ENCODE measurements around the gene SEC24B. TPM values are rescaled to one million over a fixed set of nuclear protein-coding genes. Genes with fewer than 3 reads are reported as not detected.

SEC24B gene
- total and polyA plus RNA-seq, 8 donors, result 2.3 to 56.0 (median 13.2) TPM

Small RNA genes lying within 50 kb of the gene (small RNA-seq; reads per million reads assigned to genes)
- gene MIR576 (0 to 0.75 (median 0.05) reads per million in 4 donors), gene RN7SL55P (0 reads per million in 4 donors)

Other genes with a start within 250 kb of the SEC24B start
- 1 to 10 TPM in 2 of 5 donors, not detected in 3; 1.5 to 4.1 TPM for gene COL25A1, start 131.2 kb upstream of the SEC24B start, total RNA-seq
- under 1 TPM in 1 of 3 donors, not detected in 2; 0.10 TPM for gene COL25A1, start 131.2 kb upstream of the SEC24B start, polyA plus RNA-seq
- gene MCUB, start 126.4 kb downstream of the SEC24B start, total RNA-seq, result 10 to 100 TPM in 3 of 5 donors, 1 to 10 TPM in 1, under 1 TPM in 1; 0.89 to 37.4 (median 12.3) TPM
- 1 to 10 TPM; 4.2 to 7.9 (median 5.2) TPM for gene MCUB, start 126.4 kb downstream of the SEC24B start, polyA plus RNA-seq